OCI-LY7 (cell line): ENCODE measurements around the gene CRELD2.

Source experiments
- CTCF ChIP-seq: fragments of 200-600 bp; sonication (generic); conservative IDR thresholded peaks from 2 replicates; pipeline ENCODE4 v1.5.1; 2014; ENCODE audit warnings: mild to moderate bottlenecking, antibody characterized with exemption, low read length, moderate library complexity, mixed read lengths
- EZH2phosphoT487 ChIP-seq: fragments of 200-600 bp; sonication (generic); IDR thresholded peaks from 2 replicates; pipeline ENCODE4 v1.6.1; 2018; ENCODE audit warnings: low read depth, borderline replicate concordance, mild to moderate bottlenecking, mixed run types, antibody characterized with exemption, low read length, moderate library complexity, mixed read lengths

GRCh38 chr22:49938565-49939136, 20.2 kb downstream of the CRELD2 start:
- TF ChIP-seq CTCF (no peak), EZH2phosphoT487 (no peak)
